ENCODE data around the gene TNFSF12. TPM values are rescaled to one million over a fixed set of nuclear protein-coding genes. Genes with fewer than 3 reads are reported as not detected.

TNFSF12 gene
- total RNA-seq, 2 experiments from 2014 or later: 93.7 to 100 TPM

DNA sequence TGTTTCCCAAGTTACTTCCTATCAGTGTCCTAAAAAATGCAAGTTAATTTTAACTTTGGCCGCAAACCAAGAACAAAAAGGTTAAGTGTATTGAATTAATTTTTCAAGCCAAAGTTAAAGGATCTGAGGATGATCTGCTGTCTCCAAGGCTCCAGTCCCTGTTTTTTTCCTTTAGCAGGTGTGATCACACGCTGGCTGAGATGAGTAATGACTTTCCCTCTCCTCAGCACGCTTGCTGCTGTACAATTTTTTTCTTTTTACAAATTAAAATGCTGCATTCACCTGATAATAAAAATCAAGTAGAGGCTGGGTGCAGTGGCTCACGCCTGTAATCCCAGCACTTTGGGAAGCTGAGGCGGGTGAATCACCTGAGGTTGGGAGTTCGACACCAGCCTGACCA is 3.9 kb upstream of the TNFSF12 start:
- ChIA-PET POLR2A (no interaction called here), CTCF (interaction anchor here (3.9 kb wide), 1 partner anchor 16 kb away, joined by 21 read pairs; no protein-coding TSS in a partner anchor)
- Mint-ChIP-seq H3K4me1 (ENCODE audit: low read depth) (peaks cover 18% of the 10 kb centered on the region), H3K36me3 (ENCODE audit: low read depth) (peaks cover 12% of the 10 kb centered on the region), H3K9me3 (ENCODE audit: insufficient read depth) (no peaks in the 10 kb centered on the region), H3K4me3 (no peak overlapping the region), H3K27me3 (ENCODE audit: low read depth) (peaks cover 9% of the 10 kb centered on the region), H3K27ac (no peak overlapping the region)
- no peak for DNase-seq
- no peak for ATAC-seq

DNA sequence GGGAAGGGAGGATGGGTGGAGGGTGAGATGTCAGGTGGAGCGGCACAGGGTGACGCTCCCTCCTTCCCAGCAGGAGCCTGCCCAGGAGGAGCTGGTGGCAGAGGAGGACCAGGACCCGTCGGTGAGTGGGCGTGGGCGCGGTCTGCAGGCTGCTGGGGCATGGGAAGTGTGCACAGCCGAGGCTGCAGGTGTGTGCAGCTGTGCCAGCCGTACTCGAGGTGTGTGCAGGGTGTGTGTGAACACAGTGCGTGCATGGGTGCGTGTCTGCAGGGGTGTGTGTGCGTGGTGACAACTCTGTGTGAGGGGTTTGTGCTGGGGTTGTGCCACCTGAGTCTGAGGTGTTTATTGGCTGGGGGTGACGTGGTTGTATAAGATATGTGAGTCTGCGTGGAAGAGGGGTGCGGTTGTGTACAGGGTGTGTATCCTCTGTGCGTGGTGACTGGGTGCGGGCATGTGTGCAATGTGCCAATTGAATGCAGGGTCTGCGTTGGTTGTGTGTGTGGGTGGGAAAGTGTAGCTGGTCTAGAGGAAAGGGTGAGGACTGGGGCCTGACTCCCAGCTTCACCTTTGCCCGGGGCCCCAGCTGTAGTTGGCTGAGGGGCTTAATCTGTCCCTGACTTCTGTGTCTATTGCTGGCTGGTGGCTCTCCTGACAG is 670 bp downstream of the TNFSF12 start:
- Mint-ChIP-seq H3K27me3 (ENCODE audit: low read depth) (no peaks in the 10 kb centered on the region), H3K9me3 (ENCODE audit: insufficient read depth) (no peaks in the 10 kb centered on the region), H3K36me3 (ENCODE audit: low read depth) (peaks cover 45% of the 10 kb centered on the region), H3K4me3 (peak overlapping the region; percentile 88), H3K4me1 (ENCODE audit: low read depth) (peaks cover 60% of the 10 kb centered on the region), H3K27ac (peak overlapping the region; percentile 91)
- peak; percentile 64 for DNase-seq
- peak; percentile 45 for ATAC-seq
- CTCF ChIA-PET: interaction anchor here (0.8 to 4.6 kb wide), 5 partner anchors 11 to 503 kb away, joined by 3 to 44 read pairs (median 4); partner anchors contain the start of gene SENP3
- POLR2A ChIA-PET: interaction anchor here (0.9 to 3.1 kb wide), 7 partner anchors 9 to 214 kb away, joined by 3 to 14 read pairs (median 4); partner anchors contain the start of genes ACAP1, SENP3 and TNFSF13

DNA sequence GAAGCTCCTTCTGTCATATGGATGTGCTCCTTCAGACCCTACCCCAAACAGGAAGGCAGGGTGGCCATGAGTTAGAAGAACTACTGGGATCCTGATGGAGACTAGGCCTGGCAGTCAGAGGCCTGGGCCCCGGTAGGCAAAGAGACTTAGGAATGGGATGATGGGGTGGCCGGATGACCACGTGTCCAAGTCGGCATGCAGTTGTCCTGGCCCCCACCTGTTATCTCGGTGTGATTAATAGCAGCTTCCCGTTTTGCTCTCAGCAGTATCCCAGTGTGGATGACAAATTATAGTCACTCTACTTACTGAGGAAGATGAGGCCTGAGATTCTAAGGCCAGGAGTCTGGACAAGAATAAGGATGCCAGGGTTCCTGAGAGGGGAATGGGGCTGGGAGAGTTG is 1.5 kb downstream of the TNFSF12 start:
- H3K36me3 Mint-ChIP-seq (ENCODE audit: low read depth): peaks cover 50% of the 10 kb centered on the region
- ChIA-PET CTCF (interaction anchor here (0.8 to 4.6 kb wide), 5 partner anchors 10 to 504 kb away, joined by 3 to 44 read pairs (median 4); partner anchors contain the start of gene SENP3), POLR2A (interaction anchor here (0.9 to 3.1 kb wide), 4 partner anchors 11 to 114 kb away, joined by 3 to 14 read pairs (median 4); partner anchors contain the start of gene SENP3)
- H3K27ac Mint-ChIP-seq: peak overlapping the region; percentile 91
- no peaks in the 10 kb centered on the region for H3K27me3 Mint-ChIP-seq (ENCODE audit: low read depth)
- H3K9me3 Mint-ChIP-seq (ENCODE audit: insufficient read depth): no peaks in the 10 kb centered on the region
- DNase-seq: no peak
- no peak for ATAC-seq
- peaks cover 65% of the 10 kb centered on the region for H3K4me1 Mint-ChIP-seq (ENCODE audit: low read depth)
- peak overlapping the region; percentile 88 for H3K4me3 Mint-ChIP-seq

DNA sequence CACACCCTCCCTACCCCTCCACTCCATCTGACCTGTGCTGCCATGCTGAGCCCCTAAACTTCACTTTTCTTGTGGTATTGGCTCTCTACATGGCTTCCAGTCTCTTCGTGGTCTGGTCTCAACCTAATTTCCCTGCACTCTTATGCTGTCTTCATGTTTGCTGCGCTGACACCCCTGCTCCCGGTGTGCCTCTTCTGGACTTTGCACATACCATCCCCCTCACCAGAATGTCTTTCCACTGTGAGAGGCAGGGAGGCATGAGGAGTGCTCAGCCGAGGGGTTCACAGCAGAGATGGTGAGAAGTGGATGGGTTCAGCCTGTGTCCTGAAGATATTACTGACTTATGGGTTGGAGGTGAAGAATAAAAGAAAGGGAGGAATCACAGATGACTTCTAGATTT is 2.5 kb downstream of the TNFSF12 start:
- DNase-seq (no peak), ATAC-seq (no peak)
- H3K27ac Mint-ChIP-seq: peak overlapping the region; percentile 91
- H3K4me3 Mint-ChIP-seq: peak overlapping the region; percentile 88
- no peaks in the 10 kb centered on the region for H3K27me3 Mint-ChIP-seq (ENCODE audit: low read depth)
- ChIA-PET CTCF (interaction anchor here (1.0 to 2.1 kb wide), 4 partner anchors 10 to 33 kb away, joined by 3 to 38 read pairs (median 5); partner anchors contain the start of gene SENP3), POLR2A (interaction anchor here (0.6 to 1.9 kb wide), 6 partner anchors 9 to 303 kb away, joined by 3 to 13 read pairs (median 5); partner anchors contain the start of genes MPDU1, SENP3 and TP53)
- peaks cover 56% of the 10 kb centered on the region for H3K36me3 Mint-ChIP-seq (ENCODE audit: low read depth)
- no peaks in the 10 kb centered on the region for H3K9me3 Mint-ChIP-seq (ENCODE audit: insufficient read depth)
- H3K4me1 Mint-ChIP-seq (ENCODE audit: low read depth): peaks cover 73% of the 10 kb centered on the region

DNA sequence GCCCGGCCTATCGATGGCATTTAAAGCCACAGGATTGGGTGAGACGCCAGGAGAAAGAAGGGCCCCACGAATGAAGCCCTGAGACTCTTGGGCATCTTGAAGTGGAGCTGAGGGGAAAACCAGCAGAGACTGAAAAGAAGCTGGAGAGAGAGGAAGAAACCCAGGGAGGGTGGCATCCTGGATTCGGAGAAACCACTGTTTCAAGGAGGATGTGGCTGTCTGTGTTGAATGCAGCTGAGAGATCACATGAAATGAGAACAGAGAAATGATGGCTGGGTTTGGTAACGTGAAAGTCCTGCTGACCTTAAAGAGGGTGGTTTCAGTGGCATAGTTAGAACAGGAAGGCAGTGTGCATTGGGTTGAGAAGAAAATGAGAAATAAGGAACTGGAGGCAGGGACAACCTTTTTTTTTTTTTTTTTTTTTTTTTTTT is 3.8 kb downstream of the TNFSF12 start:
- Mint-ChIP-seq H3K27me3 (ENCODE audit: low read depth) (no peaks in the 10 kb centered on the region), H3K4me1 (ENCODE audit: low read depth) (peaks cover 78% of the 10 kb centered on the region), H3K9me3 (ENCODE audit: insufficient read depth) (no peaks in the 10 kb centered on the region), H3K36me3 (ENCODE audit: low read depth) (peaks cover 61% of the 10 kb centered on the region), H3K4me3 (peak overlapping the region; percentile 60), H3K27ac (peak overlapping the region; percentile 91)
- DNase-seq: peak; percentile 79
- ChIA-PET POLR2A (interaction anchor here (0.8 to 1.9 kb wide), 10 partner anchors 8 to 197 kb away, joined by 3 to 13 read pairs (median 4); partner anchors contain the start of genes MPDU1, SENP3 and TP53), CTCF (interaction anchor here (0.5 to 2.1 kb wide), 8 partner anchors 8 to 197 kb away, joined by 3 to 38 read pairs (median 5); partner anchors contain the start of gene SENP3)
- ATAC-seq: peak; percentile 59

DNA sequence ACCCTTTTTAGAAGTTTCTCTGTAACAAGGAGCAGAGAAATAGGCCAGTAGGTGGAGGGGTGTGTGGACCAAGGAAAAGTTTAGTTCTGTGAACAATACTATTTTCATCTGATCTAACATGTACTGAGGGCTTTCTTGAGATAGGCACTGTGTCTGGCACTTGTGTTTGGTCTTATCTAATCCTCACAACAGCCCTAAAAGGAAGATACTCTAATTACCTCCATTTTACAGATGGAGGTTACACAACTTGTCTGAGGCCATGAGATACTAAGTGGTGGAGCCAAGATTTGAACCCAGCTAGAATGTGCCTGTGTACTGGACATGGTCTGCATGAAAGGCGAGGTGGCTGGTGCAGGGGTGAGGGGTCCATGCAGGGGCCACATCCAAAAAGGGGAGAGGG is 4.5 kb downstream of the TNFSF12 start:
- H3K4me3 Mint-ChIP-seq: peak overlapping the region; percentile 60
- H3K36me3 Mint-ChIP-seq (ENCODE audit: low read depth): peaks cover 58% of the 10 kb centered on the region
- CTCF ChIA-PET: interaction anchor here (1.3 to 2.1 kb wide), 3 partner anchors 8 to 67 kb away, joined by 3 to 38 read pairs (median 10); partner anchors contain the start of gene SENP3
- H3K27me3 Mint-ChIP-seq (ENCODE audit: low read depth): no peaks in the 10 kb centered on the region
- H3K9me3 Mint-ChIP-seq (ENCODE audit: insufficient read depth): no peaks in the 10 kb centered on the region
- POLR2A ChIA-PET: interaction anchor here (0.9 to 1.9 kb wide), 3 partner anchors 38 to 117 kb away, joined by 3 to 11 read pairs (median 3); no protein-coding TSS in a partner anchor
- H3K4me1 Mint-ChIP-seq (ENCODE audit: low read depth): peaks cover 79% of the 10 kb centered on the region
- H3K27ac Mint-ChIP-seq: peak overlapping the region; percentile 91
- DNase-seq: no peak
- no peak for ATAC-seq

DNA sequence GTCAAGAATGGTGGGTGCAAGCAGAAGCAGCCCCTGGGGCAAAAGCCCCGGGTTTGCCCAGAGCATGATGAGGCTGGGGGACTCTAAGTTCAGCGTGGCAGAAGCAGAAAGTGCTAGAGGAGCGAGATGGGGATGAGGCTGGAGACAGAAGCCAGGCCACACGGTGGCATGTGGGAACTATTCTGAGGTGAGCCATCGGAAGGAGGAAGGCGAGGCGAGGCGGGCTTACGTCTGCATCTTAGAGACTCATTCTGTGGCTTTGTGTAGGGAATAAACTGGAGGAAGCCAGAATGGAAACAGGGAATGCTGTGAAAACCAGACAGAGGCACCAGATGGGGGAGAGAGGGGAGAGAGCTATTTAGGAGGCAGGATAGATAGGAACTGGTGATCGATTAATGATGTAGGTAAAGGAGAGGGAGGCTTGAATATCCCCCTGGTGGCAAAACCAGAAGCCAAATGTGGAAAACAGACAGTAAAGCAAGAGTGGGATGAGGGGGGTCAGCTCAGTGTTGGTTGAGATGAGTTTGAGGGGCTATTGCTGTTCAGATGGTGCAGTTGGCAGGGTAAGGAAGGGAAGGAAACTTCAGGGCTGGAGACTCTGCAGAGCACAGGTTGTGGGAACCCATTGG is 6.6 kb downstream of the TNFSF12 start:
- no peak for DNase-seq
- Mint-ChIP-seq H3K27me3 (ENCODE audit: low read depth) (no peaks in the 10 kb centered on the region), H3K4me3 (no peak overlapping the region), H3K27ac (peak overlapping the region; percentile 39), H3K36me3 (ENCODE audit: low read depth) (peaks cover 59% of the 10 kb centered on the region), H3K9me3 (ENCODE audit: insufficient read depth) (no peaks in the 10 kb centered on the region), H3K4me1 (ENCODE audit: low read depth) (peaks cover 87% of the 10 kb centered on the region)
- ATAC-seq: no peak
- ChIA-PET CTCF (interaction anchor here (0.8 to 1.7 kb wide), 3 partner anchors 32 to 41 kb away, joined by 3 to 7 read pairs (median 4); no protein-coding TSS in a partner anchor), POLR2A (no interaction called here)

DNA sequence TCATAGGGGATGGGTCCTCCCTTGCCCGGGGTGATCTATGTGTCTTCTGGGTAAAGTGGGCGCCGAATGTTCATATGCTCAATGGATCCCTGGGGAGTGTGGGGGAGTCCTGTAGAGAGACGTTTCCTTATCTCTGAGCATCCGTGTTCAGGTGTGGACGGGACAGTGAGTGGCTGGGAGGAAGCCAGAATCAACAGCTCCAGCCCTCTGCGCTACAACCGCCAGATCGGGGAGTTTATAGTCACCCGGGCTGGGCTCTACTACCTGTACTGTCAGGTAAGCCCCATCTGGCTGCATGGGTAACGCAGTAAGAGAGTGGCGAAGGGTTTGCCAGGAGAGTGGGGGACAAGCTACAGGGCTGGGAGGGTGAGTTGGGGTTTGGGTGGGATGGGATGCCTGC is 7.8 kb downstream of the TNFSF12 start:
- Mint-ChIP-seq H3K4me3 (no peak overlapping the region), H3K27ac (peak overlapping the region; percentile 37), H3K36me3 (ENCODE audit: low read depth) (peaks cover 60% of the 10 kb centered on the region), H3K27me3 (ENCODE audit: low read depth) (no peaks in the 10 kb centered on the region), H3K4me1 (ENCODE audit: low read depth) (peaks cover 81% of the 10 kb centered on the region), H3K9me3 (ENCODE audit: insufficient read depth) (no peaks in the 10 kb centered on the region)
- POLR2A ChIA-PET: interaction anchor here (1.0 kb wide), 1 partner anchor 49 kb away, joined by 3 read pairs; no protein-coding TSS in a partner anchor
- CTCF ChIA-PET: interaction anchor here (1.6 to 6.1 kb wide), 3 partner anchors 34 to 219 kb away, joined by 3 to 264 read pairs (median 6); no protein-coding TSS in a partner anchor
- ATAC-seq: no peak
- DNase-seq: no peak

DNA sequence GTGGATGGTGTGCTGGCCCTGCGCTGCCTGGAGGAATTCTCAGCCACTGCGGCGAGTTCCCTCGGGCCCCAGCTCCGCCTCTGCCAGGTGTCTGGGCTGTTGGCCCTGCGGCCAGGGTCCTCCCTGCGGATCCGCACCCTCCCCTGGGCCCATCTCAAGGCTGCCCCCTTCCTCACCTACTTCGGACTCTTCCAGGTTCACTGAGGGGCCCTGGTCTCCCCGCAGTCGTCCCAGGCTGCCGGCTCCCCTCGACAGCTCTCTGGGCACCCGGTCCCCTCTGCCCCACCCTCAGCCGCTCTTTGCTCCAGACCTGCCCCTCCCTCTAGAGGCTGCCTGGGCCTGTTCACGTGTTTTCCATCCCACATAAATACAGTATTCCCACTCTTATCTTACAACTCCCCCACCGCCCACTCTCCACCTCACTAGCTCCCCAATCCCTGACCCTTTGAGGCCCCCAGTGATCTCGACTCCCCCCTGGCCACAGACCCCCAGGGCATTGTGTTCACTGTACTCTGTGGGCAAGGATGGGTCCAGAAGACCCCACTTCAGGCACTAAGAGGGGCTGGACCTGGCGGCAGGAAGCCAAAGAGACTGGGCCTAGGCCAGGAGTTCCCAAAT is 8.4 kb downstream of the TNFSF12 start:
- no peaks in the 10 kb centered on the region for H3K27me3 Mint-ChIP-seq (ENCODE audit: low read depth)
- H3K4me1 Mint-ChIP-seq (ENCODE audit: low read depth): peaks cover 75% of the 10 kb centered on the region
- H3K36me3 Mint-ChIP-seq (ENCODE audit: low read depth): peaks cover 56% of the 10 kb centered on the region
- ChIA-PET CTCF (interaction anchor here (1.0 to 6.1 kb wide), 7 partner anchors 9 to 220 kb away, joined by 3 to 264 read pairs (median 3); partner anchors contain the start of genes TMEM102 and TNFSF12), POLR2A (interaction anchor here (1.0 to 2.0 kb wide), 4 partner anchors 14 to 130 kb away, joined by 3 to 8 read pairs (median 4); partner anchors contain the start of genes POLR2A, TP53 and WRAP53)
- no peak for DNase-seq
- H3K4me3 Mint-ChIP-seq: no peak overlapping the region
- ATAC-seq: no peak
- no peaks in the 10 kb centered on the region for H3K9me3 Mint-ChIP-seq (ENCODE audit: insufficient read depth)
- no peak overlapping the region for H3K27ac Mint-ChIP-seq

DNA sequence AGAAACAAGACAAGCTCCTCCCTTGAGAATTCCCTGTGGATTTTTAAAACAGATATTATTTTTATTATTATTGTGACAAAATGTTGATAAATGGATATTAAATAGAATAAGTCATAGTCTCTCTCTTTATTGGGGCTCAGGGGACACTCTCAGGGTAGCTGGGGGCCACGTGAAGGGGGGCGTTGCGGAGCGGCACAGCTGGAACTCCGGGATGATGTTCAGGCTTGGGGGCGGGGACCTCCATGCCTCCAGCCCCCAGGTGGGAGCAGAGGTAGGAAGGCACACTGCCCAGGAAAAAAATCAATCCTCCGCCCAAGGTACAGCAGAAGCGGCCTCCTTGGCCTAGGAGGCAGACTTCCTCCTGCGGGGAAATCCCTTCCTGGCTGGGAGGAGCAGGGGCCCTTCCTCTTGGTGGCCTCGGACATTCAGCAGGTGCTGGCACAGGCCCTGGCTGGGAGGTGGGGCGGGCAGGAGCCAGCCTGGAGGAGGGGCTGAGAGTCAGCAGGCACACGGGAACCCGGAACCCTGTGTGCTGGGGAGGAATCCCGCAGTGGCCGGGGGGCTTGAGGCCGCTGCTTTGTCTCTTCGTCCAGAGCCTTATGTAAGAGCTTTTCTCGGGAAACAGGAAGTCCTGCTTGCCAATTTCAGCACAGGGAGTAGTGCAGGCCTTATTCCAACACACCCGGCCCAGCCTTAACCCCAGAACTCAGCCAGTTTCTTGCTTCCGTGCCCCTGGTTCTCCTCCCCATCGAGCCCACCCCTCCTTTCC is 9.1 kb downstream of the TNFSF12 start:
- ATAC-seq: no peak
- Mint-ChIP-seq H3K27me3 (ENCODE audit: low read depth) (no peaks in the 10 kb centered on the region), H3K4me1 (ENCODE audit: low read depth) (peaks cover 74% of the 10 kb centered on the region), H3K9me3 (ENCODE audit: insufficient read depth) (no peaks in the 10 kb centered on the region), H3K4me3 (peak overlapping the region; percentile 77), H3K36me3 (ENCODE audit: low read depth) (peaks cover 59% of the 10 kb centered on the region), H3K27ac (peak overlapping the region; percentile 87)
- ChIA-PET POLR2A (interaction anchor here (1.3 to 2.0 kb wide), 5 partner anchors 9 to 130 kb away, joined by 4 to 9 read pairs (median 5); partner anchors contain the start of genes POLR2A, TNFSF12, TP53 and WRAP53), CTCF (interaction anchor here (1.0 to 6.1 kb wide), 8 partner anchors 10 to 221 kb away, joined by 3 to 264 read pairs (median 4); partner anchors contain the start of genes CHRNB1, TMEM102 and TNFSF12)
- DNase-seq: peak; percentile 39
